ENCODE measurements around the gene TNFSF4. TPM values are rescaled to one million over a fixed set of nuclear protein-coding genes. Genes with fewer than 3 reads are reported as not detected.

Gene TNFSF4
- total and polyA plus RNA-seq, 2 of the 13 experiments (the other 11 are each of a cell fraction or from before 2014, with no cell fraction given) = 2.4 to 7.9 TPM

- no peaks in the 10 kb centered on the region for H4K20me1 ChIP-seq (ENCODE audit: insufficient read depth, low read length)
- no peak overlapping the region for H3K4me2 ChIP-seq (ENCODE audit: low read depth, low read length)
- no peak for ATAC-seq
- peaks cover 1 to 7% of the 10 kb centered on the region in 2 experiments; a peak in 3 of 5 replicates for H3K36me3 ChIP-seq (replicated peaks in 1 of 2; ENCODE audit: control insufficient read depth in 1 of 2, insufficient read depth in 2 of 2, low read length in 2 of 2)
- intact Hi-C loops (cut with micrococcal nuclease; ENCODE audit: unreplicated experiment) (no loop called here), in situ Hi-C loops (cut with HindIII; ENCODE audit: extremely low pct_ligation_motif_present, low pct_unique_long_range_greater_than_20kb) (no loop called here)
- TF ChIP-seq AHDC1 (CRISPR knock-in tag; IDR thresholded peaks at IDR 0.05; ENCODE audit: borderline replicate concordance) = no peak
- no peak overlapping the region for H3K9ac ChIP-seq (ENCODE audit: insufficient read depth, low read depth, low read length)
- no peak overlapping the region for H3K4me3 ChIP-seq (replicated peaks in 1 of 3; ENCODE audit: insufficient read depth in 1 of 3, low read depth in 2 of 3, low read length in 3 of 3)
- H3K27me3 ChIP-seq (ENCODE audit: control insufficient read depth in 1 of 2, insufficient read depth in 2 of 2, low read length in 2 of 2) = no peaks in the 10 kb centered on the region
- H2AFZ ChIP-seq (ENCODE audit: low read length) = no peak overlapping the region
- FAIRE-seq = no peak
- WGBS (ENCODE audit: low lambda C conversion rate) = 83% methylated on average over 4 of the region's 5 CpGs
- H3K27ac ChIP-seq (ENCODE audit: extremely low read length, insufficient read depth, low read length) = no peak overlapping the region
- peaks cover 17% of the 10 kb centered on the region for H3K79me2 ChIP-seq (ENCODE audit: insufficient read depth, low read length)
- no TSS peak for BruUV-seq (replicated peaks)
- ChIA-PET POLR2A (no interaction called here), CTCF (ENCODE audit: low intra/inter-chr PET ratio, low total read pairs) (no interaction called here)
- peaks cover 13% of the 10 kb centered on the region for H3K4me1 ChIP-seq (ENCODE audit: insufficient read depth, low read length)
- DNase-seq (ENCODE audit: low spot score) = no peak
- H3K9me3 ChIP-seq (ENCODE audit: low read length) = no peaks in the 10 kb centered on the region
These were observed 11.5 kb downstream of the TNFSF4 start for GRCh38 chr1:173195596-173196088.

- peaks cover 14% of the 10 kb centered on the region for H3K79me2 ChIP-seq (ENCODE audit: insufficient read depth, low read length)
- WGBS (ENCODE audit: low lambda C conversion rate) = 97% methylated on average over 2 of the region's 2 CpGs
- peaks cover under 1 to 1% of the 10 kb centered on the region in 2 experiments; a peak in 2 of 5 replicates for H3K36me3 ChIP-seq (replicated peaks in 1 of 2; ENCODE audit: control insufficient read depth in 1 of 2, insufficient read depth in 2 of 2, low read length in 2 of 2)
- no peaks in the 10 kb centered on the region for H4K20me1 ChIP-seq (ENCODE audit: insufficient read depth, low read length)
- no peak overlapping the region for H3K9ac ChIP-seq (ENCODE audit: insufficient read depth, low read depth, low read length)
- no TSS peak for BruUV-seq (replicated peaks)
- in situ Hi-C loops (cut with HindIII; ENCODE audit: extremely low pct_ligation_motif_present, low pct_unique_long_range_greater_than_20kb) (no loop called here), intact Hi-C loops (cut with micrococcal nuclease; ENCODE audit: unreplicated experiment) (no loop called here)
- H3K4me2 ChIP-seq (ENCODE audit: low read depth, low read length) = no peak overlapping the region
- H3K27ac ChIP-seq (ENCODE audit: extremely low read length, insufficient read depth, low read length) = no peak overlapping the region
- ChIA-PET CTCF (ENCODE audit: low intra/inter-chr PET ratio, low total read pairs) (no interaction called here), POLR2A (no interaction called here)
- no peak overlapping the region for H3K4me3 ChIP-seq (replicated peaks in 1 of 3; ENCODE audit: insufficient read depth in 1 of 3, low read depth in 2 of 3, low read length in 3 of 3)
- no peak for TF ChIP-seq ZNF546 (CRISPR knock-in tag; conservative IDR thresholded peaks at IDR 0.05)
- no peak for TF ChIP-seq YEATS2 (CRISPR knock-in tag; IDR thresholded peaks at IDR 0.05; ENCODE audit: borderline replicate concordance)
- no peak for TF ChIP-seq SP1 (IDR thresholded peaks at IDR 0.05)
- no peak for TF ChIP-seq SP1 (CRISPR knock-in tag; IDR thresholded peaks at IDR 0.05)
- peaks cover 23% of the 10 kb centered on the region for H3K4me1 ChIP-seq (ENCODE audit: insufficient read depth, low read length)
- no peak overlapping the region for H2AFZ ChIP-seq (ENCODE audit: low read length)
- ATAC-seq (no peak), DNase-seq (ENCODE audit: low spot score) (no peak), FAIRE-seq (no peak)
- no peaks in the 10 kb centered on the region for H3K9me3 ChIP-seq (ENCODE audit: low read length)
- no peaks in the 10 kb centered on the region for H3K27me3 ChIP-seq (ENCODE audit: control insufficient read depth in 1 of 2, insufficient read depth in 2 of 2, low read length in 2 of 2)
These were observed 13.5 kb downstream of the TNFSF4 start for GRCh38 chr1:173193639-173194038.

Measured in HepG2 (cell line).